GM13976 (cell line): ENCODE data around the gene MUC3A.
"Not testable (repeated sequence)": the region's sequence is repeated elsewhere in the genome, so short reads cannot be mapped to it uniquely, and the experiment has no call there.

ENCODE experiments used
- DNase-seq: peaks from one replicate; pipeline ENCODE4 v3.0.0; 2012; ENCODE audit warnings: low spot score
- in situ Hi-C: fragments of 300-500 bp; cut with MboI; formaldehyde crosslinking; loops from one replicate; pipeline ENCODE4 v1.12.0; 2022; ENCODE audit warnings: low sequenced_read_pairs, mixed read lengths, inconsistent platforms; ENCODE audit not compliant: unreplicated experiment
- TF ChIP-seq, protein P1 (sequence below): IDR thresholded peaks from 2 replicates; pipeline ENCODE4 v1.5.1; 2012; ENCODE audit warnings: borderline replicate concordance, mild to moderate bottlenecking; ENCODE audit not compliant: insufficient read depth; ENCODE audit errors: extremely low read depth, missing control alignments, control extremely low read depth

MUC3A gene

DNA sequence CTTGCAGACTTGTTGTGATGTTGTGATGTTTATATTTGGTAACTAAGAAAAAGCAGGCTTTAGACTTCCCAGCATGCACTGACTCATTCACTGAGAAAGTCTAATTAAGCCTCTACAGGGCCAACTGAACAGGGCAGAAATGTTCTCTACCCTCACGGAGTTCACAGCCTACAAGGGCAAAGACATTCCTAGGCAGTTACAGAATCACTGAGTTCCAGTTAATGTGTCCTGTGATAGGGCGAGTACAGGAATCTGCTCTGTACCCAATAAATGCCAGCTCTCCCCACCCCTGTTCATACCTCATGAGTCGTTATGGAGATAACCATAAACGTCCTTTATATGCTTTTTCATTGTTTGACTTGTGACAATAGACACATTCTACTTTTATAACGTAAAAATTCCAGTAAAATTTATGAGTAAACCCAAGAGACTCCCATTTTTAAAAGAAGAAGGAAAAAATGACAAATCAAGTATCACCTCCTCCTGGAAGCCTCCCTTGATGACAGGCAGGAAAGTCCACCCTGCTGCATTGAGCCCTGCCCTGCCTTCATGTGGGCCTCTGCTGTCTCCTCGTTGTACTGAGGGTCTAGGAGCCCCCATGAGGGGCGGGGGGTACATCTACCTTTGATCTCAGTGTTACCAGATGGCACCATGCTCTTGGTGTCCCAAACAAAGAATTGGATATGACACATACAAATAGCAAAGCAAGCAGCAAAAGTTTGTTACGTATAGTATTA lies 34.3 kb downstream of the MUC3A start:
- in situ Hi-C loops = no loop called here
- DNase-seq = no peak
- TF ChIP-seq, protein P1, sequence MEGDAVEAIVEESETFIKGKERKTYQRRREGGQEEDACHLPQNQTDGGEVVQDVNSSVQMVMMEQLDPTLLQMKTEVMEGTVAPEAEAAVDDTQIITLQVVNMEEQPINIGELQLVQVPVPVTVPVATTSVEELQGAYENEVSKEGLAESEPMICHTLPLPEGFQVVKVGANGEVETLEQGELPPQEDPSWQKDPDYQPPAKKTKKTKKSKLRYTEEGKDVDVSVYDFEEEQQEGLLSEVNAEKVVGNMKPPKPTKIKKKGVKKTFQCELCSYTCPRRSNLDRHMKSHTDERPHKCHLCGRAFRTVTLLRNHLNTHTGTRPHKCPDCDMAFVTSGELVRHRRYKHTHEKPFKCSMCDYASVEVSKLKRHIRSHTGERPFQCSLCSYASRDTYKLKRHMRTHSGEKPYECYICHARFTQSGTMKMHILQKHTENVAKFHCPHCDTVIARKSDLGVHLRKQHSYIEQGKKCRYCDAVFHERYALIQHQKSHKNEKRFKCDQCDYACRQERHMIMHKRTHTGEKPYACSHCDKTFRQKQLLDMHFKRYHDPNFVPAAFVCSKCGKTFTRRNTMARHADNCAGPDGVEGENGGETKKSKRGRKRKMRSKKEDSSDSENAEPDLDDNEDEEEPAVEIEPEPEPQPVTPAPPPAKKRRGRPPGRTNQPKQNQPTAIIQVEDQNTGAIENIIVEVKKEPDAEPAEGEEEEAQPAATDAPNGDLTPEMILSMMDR = no peak

DNA sequence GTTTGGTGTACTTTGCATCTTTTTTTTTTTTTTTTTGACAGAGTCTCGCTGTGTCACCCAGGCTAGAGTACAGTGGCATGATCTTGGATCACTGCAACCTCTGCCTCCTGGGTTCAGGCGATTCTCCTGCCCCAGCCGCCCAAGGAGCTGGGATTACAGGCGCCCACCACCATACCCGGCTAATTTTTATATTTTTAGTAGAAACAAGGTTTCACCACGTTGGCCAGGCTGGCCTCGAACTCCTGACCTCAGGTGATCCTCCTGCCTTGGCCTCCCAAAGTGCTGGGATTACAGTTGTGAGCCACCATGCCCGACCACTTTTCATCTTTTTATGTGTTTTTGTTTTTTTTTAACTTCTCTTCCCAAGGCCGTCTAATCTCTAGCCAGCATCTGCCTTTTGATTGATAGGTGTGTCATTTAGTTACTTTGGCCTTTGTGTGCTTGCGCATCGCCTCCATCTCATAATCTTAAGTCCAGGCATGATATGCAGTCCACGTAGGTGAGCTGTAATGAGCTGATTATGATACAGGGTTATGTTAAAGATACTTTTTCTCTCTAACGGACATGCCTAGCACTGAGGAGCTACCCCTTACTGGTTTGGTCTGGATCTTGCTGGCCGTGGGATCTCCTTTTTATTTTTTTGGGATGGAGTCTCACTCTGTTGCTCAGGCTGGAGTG lies 35.0 kb downstream of the MUC3A start:
- in situ Hi-C loops, DNase-seq: not testable (repeated sequence)

DNA sequence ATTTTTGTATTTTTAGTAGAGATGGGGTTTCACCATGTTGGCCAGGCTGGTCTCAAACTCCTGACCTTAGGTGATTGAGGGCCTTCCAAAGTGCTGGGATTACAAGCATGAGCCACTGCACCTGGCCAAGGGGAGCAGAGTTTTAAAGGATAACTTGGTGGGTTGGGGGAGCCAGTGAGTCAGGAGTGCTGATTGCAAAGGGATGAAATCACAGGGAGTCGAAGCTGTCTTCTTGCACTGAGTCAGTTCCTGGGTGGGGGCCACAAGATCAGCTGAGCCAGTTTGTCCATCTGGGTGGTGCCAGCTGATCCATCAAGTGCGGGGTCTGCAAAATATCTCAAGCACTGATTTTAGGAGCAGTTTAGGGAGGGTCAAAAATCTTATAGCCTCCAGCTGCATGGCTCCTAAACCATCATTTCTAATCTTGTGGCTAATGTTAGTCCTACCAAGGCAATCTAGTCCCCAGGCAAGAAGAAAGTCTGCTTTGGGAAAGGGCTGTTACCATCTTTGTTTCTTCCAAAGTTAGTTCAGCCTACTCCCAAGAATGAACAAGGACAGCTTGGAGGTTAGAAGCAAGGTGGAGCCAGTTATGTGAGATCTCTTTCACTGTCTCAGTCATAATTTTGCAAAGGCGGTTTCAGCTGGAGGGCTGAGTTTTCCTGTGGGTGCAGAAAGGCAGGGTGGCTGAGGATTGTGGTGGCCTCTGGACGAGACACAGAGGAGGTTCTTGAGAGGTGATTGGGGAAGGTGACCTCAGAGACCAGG lies 35.9 kb downstream of the MUC3A start:
- DNase-seq, in situ Hi-C loops: not testable (repeated sequence)

DNA sequence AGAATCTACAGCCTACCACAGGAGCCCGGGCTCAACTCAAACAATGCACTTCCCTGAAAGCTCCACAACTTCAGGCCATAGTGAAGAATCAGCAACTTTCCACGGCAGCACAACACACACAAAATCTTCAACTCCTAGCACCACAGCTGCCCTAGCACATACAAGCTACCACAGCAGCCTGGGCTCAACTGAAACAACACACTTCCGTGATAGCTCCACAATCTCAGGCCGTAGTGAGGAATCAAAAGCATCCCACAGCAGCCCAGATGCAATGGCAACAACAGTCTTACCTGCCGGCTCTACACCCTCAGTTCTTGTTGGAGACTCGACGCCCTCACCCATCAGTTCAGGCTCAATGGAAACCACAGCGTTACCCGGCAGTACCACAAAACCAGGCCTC lies 42.3 kb downstream of the MUC3A start:
- in situ Hi-C loops = no loop called here
- TF ChIP-seq, protein P1 = no peak
- DNase-seq = no peak

DNA sequence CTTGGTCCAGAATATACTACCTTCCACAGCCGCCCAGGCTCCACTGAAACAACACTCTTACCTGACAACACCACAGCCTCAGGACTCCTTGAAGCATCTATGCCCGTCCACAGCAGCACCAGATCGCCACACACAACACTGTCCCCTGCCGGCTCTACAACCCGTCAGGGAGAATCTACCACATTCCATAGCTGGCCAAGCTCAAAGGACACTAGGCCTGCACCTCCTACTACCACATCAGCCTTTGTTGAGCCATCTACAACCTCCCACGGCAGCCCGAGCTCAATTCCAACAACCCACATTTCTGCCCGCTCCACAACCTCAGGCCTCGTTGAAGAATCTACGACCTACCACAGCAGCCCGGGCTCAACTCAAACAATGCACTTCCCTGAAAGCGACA lies 42.9 kb downstream of the MUC3A start:
- DNase-seq, in situ Hi-C loops: not testable (repeated sequence)

DNA sequence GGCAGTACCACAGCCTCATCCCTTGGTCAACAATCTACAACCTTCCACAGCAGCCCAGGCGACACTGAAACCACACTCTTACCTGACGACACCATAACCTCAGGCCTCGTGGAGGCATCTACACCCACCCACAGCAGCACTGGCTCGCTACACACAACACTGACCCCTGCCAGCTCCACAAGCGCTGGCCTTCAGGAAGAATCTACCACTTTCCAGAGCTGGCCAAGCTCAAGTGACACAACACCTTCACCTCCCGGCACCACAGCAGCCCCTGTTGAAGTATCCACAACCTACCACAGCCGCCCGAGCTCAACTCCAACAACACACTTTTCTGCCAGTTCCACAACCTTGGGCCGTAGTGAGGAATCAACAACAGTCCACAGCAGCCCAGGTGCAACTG lies 45.3 kb downstream of the MUC3A start:
- in situ Hi-C loops, DNase-seq: not testable (repeated sequence)

DNA sequence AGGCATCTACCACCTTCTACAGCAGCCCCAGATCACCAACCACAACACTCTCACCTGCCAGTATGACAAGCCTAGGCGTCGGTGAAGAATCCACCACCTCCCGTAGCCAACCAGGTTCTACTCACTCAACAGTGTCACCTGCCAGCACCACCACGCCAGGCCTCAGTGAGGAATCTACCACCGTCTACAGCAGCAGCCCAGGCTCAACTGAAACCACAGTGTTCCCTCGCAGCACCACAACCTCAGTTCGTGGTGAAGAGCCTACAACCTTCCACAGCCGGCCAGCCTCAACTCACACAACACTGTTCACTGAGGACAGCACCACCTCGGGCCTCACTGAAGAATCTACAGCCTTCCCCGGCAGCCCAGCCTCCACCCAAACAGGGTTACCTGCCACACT lies 49.2 kb downstream of the MUC3A start:
- DNase-seq, in situ Hi-C loops: not testable (repeated sequence)

DNA sequence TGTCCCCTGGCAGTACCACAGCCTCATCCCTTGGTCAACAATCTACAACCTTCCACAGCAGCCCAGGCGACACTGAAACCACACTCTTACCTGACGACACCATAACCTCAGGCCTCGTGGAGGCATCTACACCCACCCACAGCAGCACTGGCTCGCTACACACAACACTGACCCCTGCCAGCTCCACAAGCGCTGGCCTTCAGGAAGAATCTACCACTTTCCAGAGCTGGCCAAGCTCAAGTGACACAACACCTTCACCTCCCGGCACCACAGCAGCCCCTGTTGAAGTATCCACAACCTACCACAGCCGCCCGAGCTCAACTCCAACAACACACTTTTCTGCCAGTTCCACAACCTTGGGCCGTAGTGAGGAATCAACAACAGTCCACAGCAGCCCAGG lies 50.0 kb downstream of the MUC3A start:
- DNase-seq, in situ Hi-C loops: not testable (repeated sequence)

DNA sequence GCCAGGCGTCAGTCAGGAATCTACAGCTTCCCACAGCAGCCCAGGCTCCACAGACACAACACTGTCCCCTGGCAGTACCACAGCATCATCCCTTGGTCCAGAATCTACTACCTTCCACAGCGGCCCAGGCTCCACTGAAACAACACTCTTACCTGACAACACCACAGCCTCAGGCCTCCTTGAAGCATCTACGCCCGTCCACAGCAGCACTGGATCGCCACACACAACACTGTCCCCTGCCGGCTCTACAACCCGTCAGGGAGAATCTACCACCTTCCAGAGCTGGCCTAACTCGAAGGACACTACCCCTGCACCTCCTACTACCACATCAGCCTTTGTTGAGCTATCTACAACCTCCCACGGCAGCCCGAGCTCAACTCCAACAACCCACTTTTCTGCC lies 50.7 kb downstream of the MUC3A start:
- in situ Hi-C loops, DNase-seq: not testable (repeated sequence)

DNA sequence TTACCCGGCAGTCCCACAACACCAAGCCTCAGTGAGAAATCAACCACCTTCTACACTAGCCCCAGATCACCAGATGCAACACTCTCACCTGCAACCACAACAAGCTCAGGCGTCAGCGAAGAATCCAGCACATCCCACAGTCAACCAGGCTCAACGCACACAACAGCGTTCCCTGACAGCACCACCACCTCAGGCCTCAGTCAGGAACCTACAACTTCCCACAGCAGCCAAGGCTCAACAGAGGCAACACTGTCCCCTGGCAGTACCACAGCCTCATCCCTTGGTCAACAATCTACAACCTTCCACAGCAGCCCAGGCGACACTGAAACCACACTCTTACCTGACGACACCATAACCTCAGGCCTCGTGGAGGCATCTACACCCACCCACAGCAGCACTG lies 53.0 kb downstream of the MUC3A start:
- DNase-seq, in situ Hi-C loops: not testable (repeated sequence)

DNA sequence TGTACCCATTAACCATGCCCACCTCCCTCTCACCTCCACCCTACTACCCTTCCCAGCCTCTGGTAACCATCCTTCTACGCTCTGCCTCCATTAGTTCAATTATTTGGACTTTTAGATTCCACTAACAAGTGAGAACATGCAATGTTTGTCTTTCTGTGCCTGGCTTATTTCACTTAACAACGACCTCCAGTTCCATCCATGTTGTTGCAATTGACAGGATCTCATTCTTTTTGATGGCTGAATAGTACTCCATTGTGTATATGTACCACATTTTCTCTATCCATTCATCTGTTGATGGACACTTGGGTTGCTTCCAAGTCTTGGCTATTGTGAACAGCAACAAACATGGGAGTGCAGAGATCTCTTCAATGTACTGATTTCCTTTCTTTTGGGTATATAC lies 58.0 kb downstream of the MUC3A start:
- in situ Hi-C loops, DNase-seq: not testable (repeated sequence)

DNA sequence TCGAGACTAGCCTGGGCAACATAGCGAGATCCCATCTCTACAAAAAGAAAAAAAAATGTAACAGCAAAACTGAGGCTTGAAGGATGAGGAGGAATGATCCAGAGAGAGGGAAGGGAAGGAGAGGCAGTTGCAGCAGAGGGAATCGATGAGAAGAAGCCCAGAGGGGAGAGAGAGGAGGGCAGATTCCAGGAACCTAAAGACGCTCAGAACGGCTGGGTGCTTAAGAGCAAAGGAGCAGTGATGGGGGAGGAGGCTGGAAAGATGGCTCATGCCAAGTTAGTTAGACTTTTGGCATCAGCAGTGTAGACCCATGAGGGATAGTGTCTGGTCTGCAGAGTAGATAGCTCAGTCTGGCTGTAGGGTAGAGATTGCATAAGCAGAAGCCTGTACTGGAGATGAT lies 60.3 kb downstream of the MUC3A start:
- TF ChIP-seq, protein P1 = no peak
- no peak for DNase-seq

More for the DNA sequence above, 60.3 kb downstream of the MUC3A start:
- in situ Hi-C loops = no loop called here
